ENCODE results near the gene ITPRIP. TPM values are rescaled to one million over a fixed set of nuclear protein-coding genes. Genes with fewer than 3 reads are reported as not detected.

ITPRIP gene
- total RNA-seq, 1 experiment from 2014 or later, result 12.0 TPM

GRCh38 chr10:104321226-104321625 lies 17.0 kb downstream of the ITPRIP start (continued):
- TF ChIP-seq CTCF (IDR thresholded peaks at IDR 0.05 in 2 of 3, conservative IDR thresholded peaks at IDR 0.05 in 1 of 3; ENCODE audit: borderline replicate concordance in 1 of 3, insufficient read depth in 1 of 3, low read depth in 2 of 3, low read length in 2 of 3) (no peak), ZNF274 (IDR thresholded peaks at IDR 0.05; ENCODE audit: low read depth, low read length) (no peak), POLR2A (IDR thresholded peaks at IDR 0.05; ENCODE audit: borderline replicate concordance, extremely low read depth, insufficient read depth, insufficient read length) (no peak), EGR1 (IDR thresholded peaks at IDR 0.05; ENCODE audit: low read depth) (no peak), SIN3A (IDR thresholded peaks at IDR 0.05; ENCODE audit: low read depth) (no peak), CEBPB (IDR thresholded peaks at IDR 0.05; ENCODE audit: low read depth) (no peak)

GRCh38 chr10:104318810-104319741 lies 19.2 kb downstream of the ITPRIP start:
- H3K9ac ChIP-seq (ENCODE audit: low read length), result no peak overlapping the region
- ChIA-PET CTCF (interaction anchor here (2.4 kb wide), 1 partner anchor 13 kb away, joined by 14 read pairs; no protein-coding TSS in a partner anchor), POLR2A (no interaction called here)

More at GRCh38 chr10:104318810-104319741, 19.2 kb downstream of the ITPRIP start:
- RAD21 ChIA-PET (ENCODE audit: low non-redundant PET in 1 of 2, low total read pairs in 2 of 2, uncharacterized antibody in 2 of 2, unreplicated experiment in 2 of 2), result no interaction called here
- Histone ChIP-seq H3K27me3 (ENCODE audit: insufficient read depth, low read length) (no peaks in the 10 kb centered on the region), H3K27ac (ENCODE audit: low read depth, low read length) (no peak overlapping the region), H3K9me3 (ENCODE audit: control insufficient read depth in 1 of 2, insufficient read depth in 1 of 2, low read depth in 1 of 2, low read length in 2 of 2) (no peaks in the 10 kb centered on the region), H3K4me1 (ENCODE audit: control insufficient read depth in 1 of 2, insufficient read depth in 2 of 2, low read length in 2 of 2) (peaks cover 9 to 28% of the 10 kb centered on the region in 2 experiments), H4K20me1 (ENCODE audit: insufficient read depth) (no peaks in the 10 kb centered on the region), H3K9me2 (ENCODE audit: insufficient read depth) (no peaks in the 10 kb centered on the region), H2AFZ (ENCODE audit: low read depth, low read length, poor library complexity, severe bottlenecking) (no peak overlapping the region), H3K4me3 (replicated peaks in 1 of 2; ENCODE audit: low read depth in 1 of 2, low read length in 2 of 2) (no peak overlapping the region), H3K36me3 (ENCODE audit: control insufficient read depth in 1 of 2, insufficient read depth in 2 of 2, low read length in 2 of 2) (peaks cover 8 to 9% of the 10 kb centered on the region in 2 experiments; a peak in 3 of 4 replicates), H3K4me2 (ENCODE audit: low read length) (no peak overlapping the region), H3K79me2 (ENCODE audit: insufficient read depth, low read length) (peaks cover 32% of the 10 kb centered on the region; the same call in 1 of the 2 replicates)
- intact Hi-C loops (cut with micrococcal nuclease), result no loop called here
- DNase-seq (ENCODE audit: low read depth, low spot score), result no peak
- no peak for TF ChIP-seq SIN3A (IDR thresholded peaks at IDR 0.05; ENCODE audit: low read depth)
- TF ChIP-seq ATF3 (IDR thresholded peaks at IDR 0.05), result no peak
- TF ChIP-seq CEBPB (IDR thresholded peaks at IDR 0.05; ENCODE audit: low read depth), result no peak
- TF ChIP-seq YY1 (IDR thresholded peaks at IDR 0.05; ENCODE audit: extremely low read depth, insufficient replicate concordance, low read depth, low read length), result no peak
- no peak for TF ChIP-seq EGR1 (IDR thresholded peaks at IDR 0.05; ENCODE audit: low read depth)
- no peak for TF ChIP-seq EZH2phosphoT487 (IDR thresholded peaks at IDR 0.05; ENCODE audit: borderline replicate concordance)
- no peak for TF ChIP-seq ZBTB33 (IDR thresholded peaks at IDR 0.05; ENCODE audit: extremely low read depth, insufficient replicate concordance, low read length)
- TF ChIP-seq CBX3 (IDR thresholded peaks at IDR 0.05; ENCODE audit: low read depth), result no peak
- TF ChIP-seq SP1 (IDR thresholded peaks at IDR 0.05; ENCODE audit: low read depth), result no peak
- no peak for TF ChIP-seq CTCF (IDR thresholded peaks at IDR 0.05 in 2 of 3, conservative IDR thresholded peaks at IDR 0.05 in 1 of 3; ENCODE audit: borderline replicate concordance in 1 of 3, insufficient read depth in 1 of 3, low read depth in 2 of 3, low read length in 2 of 3)
- BruUV-seq (replicated peaks), result no TSS peak
- ATAC-seq, result no peak

All from HCT116 (cell line).